HS-5 (cell line): ENCODE data around the gene RNF224.
"Not testable (repeated sequence)": the region's sequence is repeated elsewhere in the genome, so short reads cannot be mapped to it uniquely, and the experiment has no call there.

Experiments used
- DNase-seq: peaks from one replicate; pipeline ENCODE4 v3.0.0-alpha.2; 2012; ENCODE audit warnings: low read depth

RNF224 gene

GRCh38 chr9:137254624-137255447 lies 27.5 kb downstream of the RNF224 start, which contains the start of gene NELFB:
Gene NELFB (plus strand): TSS chr9:137255327.
- no peak for DNase-seq

- no peak for DNase-seq
Observed at GRCh38 chr9:137255448-137256114, 28.3 kb downstream of the RNF224 start.

- DNase-seq, result no peak
Observed at GRCh38 chr9:137256362-137256761, 29.1 kb downstream of the RNF224 start.

GRCh38 chr9:137256856-137257255 lies 29.6 kb downstream of the RNF224 start:
- DNase-seq, result no peak

GRCh38 chr9:137262173-137262908 lies 35.0 kb downstream of the RNF224 start:
- DNase-seq, result not testable (repeated sequence)

GRCh38 chr9:137262909-137263285 lies 35.6 kb downstream of the RNF224 start:
- DNase-seq, result no peak

GRCh38 chr9:137263506-137263905 lies 36.2 kb downstream of the RNF224 start:
- no peak for DNase-seq

- DNase-seq, result no peak
Observed at GRCh38 chr9:137264067-137264466, 36.8 kb downstream of the RNF224 start.

- DNase-seq, result no peak
Observed at GRCh38 chr9:137265496-137266161, 38.3 kb downstream of the RNF224 start.

- no peak for DNase-seq
Observed at GRCh38 chr9:137266162-137266527, 38.8 kb downstream of the RNF224 start.

GRCh38 chr9:137266585-137267453 lies 39.5 kb downstream of the RNF224 start:
- no peak for DNase-seq

- no peak for DNase-seq
Observed at GRCh38 chr9:137267933-137268355, 40.6 kb downstream of the RNF224 start.

GRCh38 chr9:137268538-137269201 lies 41.4 kb downstream of the RNF224 start:
- DNase-seq, result no peak

GRCh38 chr9:137269231-137269772 lies 42.0 kb downstream of the RNF224 start:
- DNase-seq, result no peak

GRCh38 chr9:137270929-137271695 lies 43.8 kb downstream of the RNF224 start:
- no peak for DNase-seq

GRCh38 chr9:137271696-137272076 lies 44.4 kb downstream of the RNF224 start:
- DNase-seq, result no peak

GRCh38 chr9:137272241-137273094 lies 45.2 kb downstream of the RNF224 start:
- no peak for DNase-seq

GRCh38 chr9:137273095-137273490 lies 45.8 kb downstream of the RNF224 start:
- no peak for DNase-seq
